Measurements from ENCODE around the gene DENND4A. TPM values are rescaled to one million over a fixed set of nuclear protein-coding genes. Genes with fewer than 3 reads are reported as not detected.
A peak's percentile ranks its signal among the peaks of the same experiment; 100 is the strongest.

Gene DENND4A
- total RNA-seq, 1 experiment from 2014 or later: 14.4 TPM

DNA sequence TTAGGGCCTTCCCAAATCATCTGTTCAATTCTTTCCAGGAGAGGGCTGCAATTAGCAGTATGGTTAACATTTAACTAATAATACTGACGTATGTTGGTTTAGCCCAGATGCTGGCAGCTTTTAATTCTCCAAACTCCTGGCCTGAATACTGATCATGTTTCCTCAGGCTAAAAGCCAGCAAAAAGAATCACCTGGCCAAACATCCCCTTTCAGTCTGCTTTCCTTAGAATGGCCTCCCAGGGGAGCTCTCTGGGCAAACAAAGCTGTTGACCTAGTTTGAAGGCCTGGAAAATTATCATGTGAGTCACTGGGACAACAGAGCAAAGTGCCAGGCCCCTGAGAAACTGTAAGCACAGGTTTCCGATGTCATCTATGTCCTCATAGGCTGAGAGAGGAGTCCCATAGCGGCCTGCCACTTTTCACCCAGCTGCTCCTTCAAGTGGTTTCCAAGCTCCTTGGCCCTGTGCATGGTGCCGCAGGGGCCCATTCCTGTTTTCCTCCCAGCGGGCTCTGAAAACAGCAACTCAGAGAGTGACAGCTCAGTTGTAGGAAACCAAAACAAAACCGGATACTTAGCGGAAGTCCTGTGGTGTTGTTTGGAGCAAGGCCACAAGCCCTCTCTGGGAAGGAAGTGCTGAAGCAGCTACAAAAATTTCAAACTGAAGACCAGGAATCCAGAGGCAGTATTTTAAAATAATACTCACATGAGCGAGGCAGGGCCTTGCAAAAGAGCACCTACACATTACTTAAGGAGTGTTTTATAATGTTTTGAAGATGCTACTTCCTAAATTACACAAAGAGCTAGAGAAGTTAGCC lies 40.7 kb upstream of the DENND4A start:
- CTCF ChIA-PET: interaction anchor here (0.6 to 1.5 kb wide), 7 partner anchors 9 to 79 kb away, joined by 3 to 10 read pairs (median 4); partner anchors contain the start of gene RAB11A
- POLR2A ChIA-PET: interaction anchor here (0.5 to 1.4 kb wide), 5 partner anchors 29 to 226 kb away, joined by 3 to 7 read pairs (median 3); no protein-coding TSS in a partner anchor
- H3K36me3 ChIP-seq (ENCODE audit: control insufficient read depth, insufficient read depth, low read length): no peaks in the 10 kb centered on the region
- H3K27ac ChIP-seq (ENCODE audit: low read length): peak overlapping the region; percentile 72
- H3K27me3 ChIP-seq (ENCODE audit: control insufficient read depth, insufficient read depth, low read length): no peaks in the 10 kb centered on the region
- H3K4me1 ChIP-seq (ENCODE audit: control insufficient read depth, insufficient read depth, low read length): peaks cover 19% of the 10 kb centered on the region
- in situ Hi-C loops (cut with HindIII; ENCODE audit: low pct_unique_long_range_greater_than_20kb, low sequenced_read_pairs) (no loop called here), intact Hi-C loops (cut with micrococcal nuclease; ENCODE audit: unreplicated experiment) (no loop called here)
- BruUV-seq (replicated peaks): no TSS peak
- DNase-seq (ENCODE audit: low read depth, low spot score) (peak; percentile 96), ATAC-seq (peak; percentile 98)
- H3K4me3 ChIP-seq (ENCODE audit: low read depth in 2 of 2, low read length in 2 of 2): peak overlapping the region; percentile 14 to 31
- TF ChIP-seq TCF7L2 (IDR thresholded peaks at IDR 0.05; ENCODE audit: low read depth, low read length): peak; percentile 85
- peak; percentile 97 for TF ChIP-seq SIN3A (IDR thresholded peaks at IDR 0.05; ENCODE audit: borderline replicate concordance, insufficient read depth, low read depth, low read length)
- peak; percentile 96 for TF ChIP-seq POLR2AphosphoS5 (IDR thresholded peaks at IDR 0.05; ENCODE audit: low read depth, low read length)
- TF ChIP-seq, protein P1, sequence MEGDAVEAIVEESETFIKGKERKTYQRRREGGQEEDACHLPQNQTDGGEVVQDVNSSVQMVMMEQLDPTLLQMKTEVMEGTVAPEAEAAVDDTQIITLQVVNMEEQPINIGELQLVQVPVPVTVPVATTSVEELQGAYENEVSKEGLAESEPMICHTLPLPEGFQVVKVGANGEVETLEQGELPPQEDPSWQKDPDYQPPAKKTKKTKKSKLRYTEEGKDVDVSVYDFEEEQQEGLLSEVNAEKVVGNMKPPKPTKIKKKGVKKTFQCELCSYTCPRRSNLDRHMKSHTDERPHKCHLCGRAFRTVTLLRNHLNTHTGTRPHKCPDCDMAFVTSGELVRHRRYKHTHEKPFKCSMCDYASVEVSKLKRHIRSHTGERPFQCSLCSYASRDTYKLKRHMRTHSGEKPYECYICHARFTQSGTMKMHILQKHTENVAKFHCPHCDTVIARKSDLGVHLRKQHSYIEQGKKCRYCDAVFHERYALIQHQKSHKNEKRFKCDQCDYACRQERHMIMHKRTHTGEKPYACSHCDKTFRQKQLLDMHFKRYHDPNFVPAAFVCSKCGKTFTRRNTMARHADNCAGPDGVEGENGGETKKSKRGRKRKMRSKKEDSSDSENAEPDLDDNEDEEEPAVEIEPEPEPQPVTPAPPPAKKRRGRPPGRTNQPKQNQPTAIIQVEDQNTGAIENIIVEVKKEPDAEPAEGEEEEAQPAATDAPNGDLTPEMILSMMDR (IDR thresholded peaks at IDR 0.05): peak; percentile 48
- TF ChIP-seq, protein P2, sequence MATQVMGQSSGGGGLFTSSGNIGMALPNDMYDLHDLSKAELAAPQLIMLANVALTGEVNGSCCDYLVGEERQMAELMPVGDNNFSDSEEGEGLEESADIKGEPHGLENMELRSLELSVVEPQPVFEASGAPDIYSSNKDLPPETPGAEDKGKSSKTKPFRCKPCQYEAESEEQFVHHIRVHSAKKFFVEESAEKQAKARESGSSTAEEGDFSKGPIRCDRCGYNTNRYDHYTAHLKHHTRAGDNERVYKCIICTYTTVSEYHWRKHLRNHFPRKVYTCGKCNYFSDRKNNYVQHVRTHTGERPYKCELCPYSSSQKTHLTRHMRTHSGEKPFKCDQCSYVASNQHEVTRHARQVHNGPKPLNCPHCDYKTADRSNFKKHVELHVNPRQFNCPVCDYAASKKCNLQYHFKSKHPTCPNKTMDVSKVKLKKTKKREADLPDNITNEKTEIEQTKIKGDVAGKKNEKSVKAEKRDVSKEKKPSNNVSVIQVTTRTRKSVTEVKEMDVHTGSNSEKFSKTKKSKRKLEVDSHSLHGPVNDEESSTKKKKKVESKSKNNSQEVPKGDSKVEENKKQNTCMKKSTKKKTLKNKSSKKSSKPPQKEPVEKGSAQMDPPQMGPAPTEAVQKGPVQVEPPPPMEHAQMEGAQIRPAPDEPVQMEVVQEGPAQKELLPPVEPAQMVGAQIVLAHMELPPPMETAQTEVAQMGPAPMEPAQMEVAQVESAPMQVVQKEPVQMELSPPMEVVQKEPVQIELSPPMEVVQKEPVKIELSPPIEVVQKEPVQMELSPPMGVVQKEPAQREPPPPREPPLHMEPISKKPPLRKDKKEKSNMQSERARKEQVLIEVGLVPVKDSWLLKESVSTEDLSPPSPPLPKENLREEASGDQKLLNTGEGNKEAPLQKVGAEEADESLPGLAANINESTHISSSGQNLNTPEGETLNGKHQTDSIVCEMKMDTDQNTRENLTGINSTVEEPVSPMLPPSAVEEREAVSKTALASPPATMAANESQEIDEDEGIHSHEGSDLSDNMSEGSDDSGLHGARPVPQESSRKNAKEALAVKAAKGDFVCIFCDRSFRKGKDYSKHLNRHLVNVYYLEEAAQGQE (IDR thresholded peaks at IDR 0.05; ENCODE audit: insufficient read depth in 1 of 2, low read depth in 2 of 2, low read length in 1 of 2): peak in 1 of 2 experiments; percentile 48; a peak in 1 of 4 replicates
- no peaks in the 10 kb centered on the region for H3K9me3 ChIP-seq (ENCODE audit: control insufficient read depth, insufficient read depth, low read depth, low read length)

DNA sequence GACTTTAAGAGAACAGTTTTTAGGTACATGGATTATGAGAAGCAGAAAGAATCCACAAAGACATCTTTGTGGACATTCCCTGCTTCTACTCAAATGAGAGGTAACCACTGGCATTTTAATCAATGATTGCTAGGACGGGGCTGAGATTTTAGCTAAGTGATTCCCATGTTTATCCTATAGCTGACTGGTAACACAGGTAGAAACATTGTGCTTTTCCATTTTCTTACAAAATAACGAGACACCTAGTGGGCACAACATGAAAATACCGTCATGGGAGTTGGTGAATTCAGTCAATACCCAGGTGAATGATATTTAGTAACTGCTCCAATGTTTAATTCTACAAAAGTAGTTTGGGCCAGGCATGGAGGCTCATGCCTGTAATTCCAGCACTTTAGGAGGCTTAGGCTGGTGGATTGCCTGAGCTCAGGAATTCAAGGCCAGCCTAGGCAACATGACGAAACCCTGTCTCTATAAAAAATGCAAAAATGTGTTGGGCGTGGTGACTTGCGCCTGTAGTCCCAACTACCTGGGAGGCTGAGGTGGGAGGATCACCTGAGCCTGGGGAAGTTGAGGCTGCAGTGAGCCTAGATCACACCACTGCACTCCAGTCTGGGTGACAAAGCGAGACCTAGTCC lies 37.2 kb upstream of the DENND4A start:
- ChIA-PET POLR2A (interaction anchor here (0.7 kb wide), 1 partner anchor 16 kb away, joined by 6 read pairs; no protein-coding TSS in a partner anchor), CTCF (interaction anchor here (0.9 kb wide), 1 partner anchor 35 kb away, joined by 3 read pairs; no protein-coding TSS in a partner anchor)
- Histone ChIP-seq H3K36me3 (ENCODE audit: control insufficient read depth, insufficient read depth, low read length) (no peaks in the 10 kb centered on the region), H3K4me3 (ENCODE audit: low read depth in 2 of 2, low read length in 2 of 2) (no peak overlapping the region), H3K4me1 (ENCODE audit: control insufficient read depth, insufficient read depth, low read length) (peaks cover 19% of the 10 kb centered on the region), H3K27ac (ENCODE audit: low read length) (no peak overlapping the region), H3K9me3 (ENCODE audit: control insufficient read depth, insufficient read depth, low read depth, low read length) (no peaks in the 10 kb centered on the region), H3K27me3 (ENCODE audit: control insufficient read depth, insufficient read depth, low read length) (no peaks in the 10 kb centered on the region)
- in situ Hi-C loops (cut with HindIII; ENCODE audit: low pct_unique_long_range_greater_than_20kb, low sequenced_read_pairs) (no loop called here), intact Hi-C loops (cut with micrococcal nuclease; ENCODE audit: unreplicated experiment) (loop anchor here (10.0 kb wide), 1 partner anchor 194 kb away; no protein-coding TSS in a partner anchor)
- BruUV-seq (replicated peaks): no TSS peak
- TF ChIP-seq TCF7L2 (IDR thresholded peaks at IDR 0.05; ENCODE audit: low read depth, low read length): no peak
- TF ChIP-seq, protein P2 (IDR thresholded peaks at IDR 0.05; ENCODE audit: insufficient read depth in 1 of 2, low read depth in 2 of 2, low read length in 1 of 2): no peak
- TF ChIP-seq, protein P1 (IDR thresholded peaks at IDR 0.05): peak; percentile 77
- DNase-seq (ENCODE audit: low read depth, low spot score) (no peak), ATAC-seq (no peak)

Measured in Panc1 (cell line).